Measurements from ENCODE around the gene NDUFV1.
"Not testable (repeated sequence)": the region's sequence is repeated elsewhere in the genome, so short reads cannot be mapped to it uniquely, and the experiment has no call there.

The NDUFV1 gene

DNA sequence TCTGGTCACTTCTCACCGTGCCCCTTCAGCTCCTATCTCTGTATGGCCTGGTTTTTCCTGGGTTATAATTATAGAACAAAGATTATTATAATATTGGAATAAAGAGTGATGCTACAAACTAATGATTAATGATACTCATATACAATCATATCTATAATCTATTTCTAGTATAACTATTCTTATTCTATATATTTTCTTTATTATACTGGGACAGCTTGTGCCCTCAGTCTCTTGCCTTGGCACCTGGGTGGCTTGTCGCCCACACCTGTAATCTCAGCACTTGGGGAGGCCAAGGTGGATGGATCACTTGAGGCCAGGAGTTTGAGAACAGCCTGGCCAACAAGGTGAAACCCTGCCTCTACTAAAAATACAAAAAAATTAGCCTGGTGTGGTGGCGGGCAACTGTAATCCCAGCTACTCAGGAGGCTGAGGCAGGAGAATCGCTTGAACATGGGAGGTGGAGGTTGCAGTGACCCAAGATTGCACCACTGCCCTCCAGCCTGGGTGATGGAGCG lies 53.0 kb downstream of the NDUFV1 start:
- not testable (repeated sequence) for H3K9me3 ChIP-seq (ENCODE audit: control insufficient read depth in 2 of 2, low read length in 2 of 2); H3K4me3 ChIP-seq (ENCODE audit: low read length in 2 of 2); H3K27ac ChIP-seq (ENCODE audit: low read depth in 2 of 2, low read length in 2 of 2); H3K4me1 ChIP-seq (ENCODE audit: control insufficient read depth in 2 of 2, insufficient read depth in 2 of 2, low read length in 2 of 2); H3K27me3 ChIP-seq (ENCODE audit: control insufficient read depth in 2 of 2, insufficient read depth in 2 of 2, low read length in 2 of 2); H3K9ac ChIP-seq (ENCODE audit: low read depth in 1 of 2, low read length in 2 of 2); H3K36me3 ChIP-seq (ENCODE audit: control insufficient read depth in 2 of 2, insufficient read depth in 2 of 2, low read length in 2 of 2)

- H3K9me3 ChIP-seq (ENCODE audit: control insufficient read depth in 2 of 2, low read length in 2 of 2); H3K9ac ChIP-seq (ENCODE audit: low read depth in 1 of 2, low read length in 2 of 2); H3K27me3 ChIP-seq (ENCODE audit: control insufficient read depth in 2 of 2, insufficient read depth in 2 of 2, low read length in 2 of 2); H3K27ac ChIP-seq (ENCODE audit: low read depth in 2 of 2, low read length in 2 of 2); H3K36me3 ChIP-seq (ENCODE audit: control insufficient read depth in 2 of 2, insufficient read depth in 2 of 2, low read length in 2 of 2); H3K4me3 ChIP-seq (ENCODE audit: low read length in 2 of 2); H3K4me1 ChIP-seq (ENCODE audit: control insufficient read depth in 2 of 2, insufficient read depth in 2 of 2, low read length in 2 of 2): not testable (repeated sequence)
These were observed 54.0 kb downstream of the NDUFV1 start for GRCh38 chr11:67660752-67661151.
